NCI-H345 (cell line): ENCODE data around the gene PKP4.
"Not testable (repeated sequence)": the region's sequence is repeated elsewhere in the genome, so short reads cannot be mapped to it uniquely, and the experiment has no call there.

ENCODE experiments used
- DNase-seq: peaks from one replicate; lab custom pipeline; 2025; lab: John Stamatoyannopoulos, UW

The PKP4 gene

DNA sequence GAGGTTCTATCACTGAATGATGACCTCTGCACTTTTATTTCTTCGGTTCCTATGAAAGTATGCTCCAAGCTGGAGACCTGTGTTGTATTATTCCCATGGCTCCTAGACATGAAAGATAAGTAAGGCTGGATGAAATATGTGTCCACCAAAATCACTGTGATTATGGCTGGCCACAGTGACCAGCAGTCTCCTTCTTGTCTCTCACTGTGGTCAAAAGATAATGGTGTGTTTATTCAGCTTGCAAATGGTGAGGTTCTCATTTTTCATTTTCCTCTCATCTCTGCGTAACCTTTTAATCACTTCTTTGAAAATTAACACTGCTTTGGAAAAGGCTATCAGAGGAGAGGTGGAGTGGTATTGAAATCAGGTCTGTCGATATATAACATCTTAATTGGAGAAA lies 230.6 kb downstream of the PKP4 start:
- DNase-seq: no peak

DNA sequence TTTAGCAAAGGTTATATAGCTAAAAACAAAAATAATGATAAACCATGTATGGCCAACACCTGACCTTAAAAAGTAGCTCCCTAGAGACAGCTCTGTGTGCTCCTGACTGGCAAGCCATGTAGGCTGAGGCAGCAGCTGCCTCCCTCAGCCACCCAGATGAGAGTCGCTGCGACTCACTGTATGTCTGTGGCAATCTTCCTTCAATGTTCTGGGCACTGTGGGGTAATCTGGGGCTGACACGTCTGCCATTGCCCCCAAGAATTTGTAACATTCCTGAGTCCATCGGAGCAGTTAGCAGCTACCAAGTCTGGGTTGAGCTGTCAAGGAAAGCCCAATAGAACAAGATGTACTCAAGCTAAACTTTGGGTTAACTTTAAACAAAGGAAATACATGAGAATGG lies 232.0 kb downstream of the PKP4 start:
- DNase-seq: no peak

DNA sequence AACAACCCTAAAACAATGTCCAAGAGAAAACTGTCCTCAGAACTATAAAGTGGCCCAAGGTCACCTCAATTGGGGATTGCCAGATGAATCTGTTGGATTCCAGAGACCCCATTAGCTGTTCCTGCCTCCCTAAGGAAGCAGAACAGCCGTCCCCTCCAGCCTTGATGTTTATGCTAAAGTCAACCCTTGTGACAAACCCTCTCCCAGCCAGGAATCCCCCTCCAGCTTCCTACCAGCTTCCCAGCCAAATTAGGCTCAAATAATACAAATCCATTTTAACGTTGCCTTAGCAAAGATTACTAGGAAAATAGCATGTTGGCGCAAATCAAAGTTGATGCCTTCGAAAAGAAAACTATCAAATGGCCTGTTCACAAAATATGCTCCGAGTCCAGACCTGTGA lies 232.6 kb downstream of the PKP4 start:
- DNase-seq: no peak

DNA sequence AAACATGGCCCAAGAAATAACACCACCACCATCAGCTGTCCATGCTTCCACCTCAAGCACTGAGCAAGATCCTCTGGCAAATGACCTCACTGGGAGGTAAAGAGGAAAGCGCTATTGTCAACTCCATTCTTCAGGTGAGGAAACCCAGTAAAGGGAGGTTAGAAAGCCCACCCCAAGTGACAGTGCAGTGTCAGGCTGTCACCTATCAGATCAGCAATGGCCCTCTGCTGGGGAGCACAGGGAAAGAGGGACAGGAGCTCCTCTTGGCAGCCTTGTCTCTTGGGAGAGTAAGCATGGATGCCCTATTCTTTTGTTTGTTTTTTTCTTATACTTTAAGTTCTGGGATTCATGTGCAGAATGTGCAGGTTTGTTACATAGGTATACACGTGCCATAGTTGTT lies 234.1 kb downstream of the PKP4 start:
- no peak for DNase-seq

DNA sequence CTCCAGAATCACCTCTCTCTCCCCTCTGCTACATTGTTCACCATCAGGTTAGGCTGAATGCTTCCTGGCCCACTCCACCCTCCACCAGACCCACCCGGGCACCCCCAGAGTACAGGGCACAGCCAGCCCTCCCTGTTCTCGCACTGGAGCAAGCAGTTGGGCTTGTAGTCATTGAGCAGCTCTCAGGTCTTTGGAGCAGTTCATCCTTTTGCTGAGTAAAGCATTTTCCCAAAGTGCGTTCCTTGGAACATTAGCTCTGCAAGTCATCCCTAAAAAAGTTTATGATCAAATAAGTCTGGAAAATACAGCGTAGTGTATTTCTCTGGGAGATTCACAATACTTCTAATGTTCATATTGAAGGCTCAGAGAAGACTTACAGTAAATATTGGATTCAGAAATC lies 234.9 kb downstream of the PKP4 start:
- DNase-seq: no peak

DNA sequence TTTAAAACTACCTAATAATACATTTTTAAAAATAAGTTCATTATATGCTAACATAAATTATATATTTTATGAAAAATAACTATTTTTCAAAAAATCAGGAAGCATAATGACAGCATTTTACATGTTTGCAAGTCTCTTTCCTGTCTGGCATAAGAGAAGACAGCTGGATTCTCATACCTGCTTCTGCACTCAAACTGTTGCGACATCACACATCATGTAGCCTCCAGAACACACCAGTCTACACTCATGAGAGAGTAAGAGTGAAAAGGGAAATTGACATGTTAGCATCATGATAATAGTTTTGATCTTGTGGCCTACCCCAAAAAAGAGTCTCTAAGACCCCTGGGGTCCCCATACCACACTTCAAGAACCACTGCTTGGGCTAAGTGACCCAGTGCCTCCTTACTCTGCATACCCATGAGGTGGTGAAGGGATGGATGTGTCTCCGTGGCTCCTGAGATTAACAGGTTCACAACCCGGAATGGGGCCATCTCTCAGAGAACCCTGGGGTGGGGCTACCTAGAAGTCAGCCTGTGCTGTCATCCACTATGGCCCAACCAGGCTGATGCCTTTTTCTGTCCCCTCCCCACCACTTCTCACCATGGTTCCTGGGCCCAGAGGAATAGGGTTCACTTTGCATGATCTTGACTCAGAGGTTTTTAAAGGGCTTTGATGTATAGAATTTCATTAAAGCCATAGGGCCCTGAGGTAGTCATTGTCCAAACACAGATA lies 235.8 kb downstream of the PKP4 start:
- DNase-seq: no peak

DNA sequence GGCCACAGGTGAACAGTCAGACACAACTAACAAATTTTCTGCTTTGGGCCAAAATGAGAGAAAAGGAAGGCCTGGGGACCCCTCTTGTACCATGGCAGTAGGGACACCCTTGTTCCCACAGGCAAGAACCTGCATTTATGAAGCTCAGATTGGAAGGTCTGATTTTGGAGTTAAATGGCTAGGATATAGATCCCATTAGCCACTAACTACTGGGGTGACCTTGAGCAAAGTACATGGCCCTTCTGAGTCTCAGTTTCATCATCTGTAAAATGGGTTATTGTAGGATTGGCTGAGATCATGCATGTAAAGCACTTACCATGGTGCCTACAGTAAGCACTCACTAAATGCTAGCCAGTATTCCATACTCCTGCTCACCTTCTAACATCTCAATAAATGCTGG lies 236.7 kb downstream of the PKP4 start:
- DNase-seq: no peak

DNA sequence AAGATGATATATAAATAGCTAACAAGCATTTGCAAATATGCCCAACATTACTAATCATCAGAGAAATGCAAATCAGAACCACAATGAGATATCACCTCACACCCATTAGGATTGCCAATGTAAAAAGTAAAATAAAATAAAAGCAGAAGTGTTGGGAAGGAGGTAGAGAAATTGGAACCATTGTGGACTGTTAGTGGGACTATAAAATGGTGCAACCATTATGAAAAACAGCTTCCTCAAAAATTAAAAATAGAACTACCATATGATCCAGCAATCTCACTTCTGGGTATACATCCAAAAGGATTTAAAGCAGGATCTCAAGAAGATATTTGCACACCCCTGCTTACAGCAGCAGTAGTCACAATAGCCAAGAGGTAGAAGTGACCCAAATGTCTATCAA lies 238.6 kb downstream of the PKP4 start:
- DNase-seq: no peak

DNA sequence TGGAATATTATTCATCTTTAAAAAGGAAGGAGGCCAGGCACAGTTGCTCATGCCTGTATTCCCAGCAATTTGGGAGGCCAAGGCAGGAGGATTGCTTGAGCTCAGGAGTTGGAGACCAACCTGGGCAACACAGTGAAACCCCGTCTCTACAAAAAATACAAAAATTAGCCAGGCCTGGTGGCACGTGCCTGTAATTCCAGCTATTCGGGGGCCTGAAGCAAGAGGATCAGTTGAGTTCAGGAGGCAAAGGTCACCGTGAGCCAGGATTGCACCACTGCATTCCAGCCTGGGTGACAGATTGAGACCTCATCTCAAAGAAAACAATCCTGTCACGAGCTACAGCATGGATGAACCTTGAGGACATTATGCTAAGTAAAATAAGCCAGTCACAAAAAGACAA lies 239.0 kb downstream of the PKP4 start:
- not testable (repeated sequence) for DNase-seq

DNA sequence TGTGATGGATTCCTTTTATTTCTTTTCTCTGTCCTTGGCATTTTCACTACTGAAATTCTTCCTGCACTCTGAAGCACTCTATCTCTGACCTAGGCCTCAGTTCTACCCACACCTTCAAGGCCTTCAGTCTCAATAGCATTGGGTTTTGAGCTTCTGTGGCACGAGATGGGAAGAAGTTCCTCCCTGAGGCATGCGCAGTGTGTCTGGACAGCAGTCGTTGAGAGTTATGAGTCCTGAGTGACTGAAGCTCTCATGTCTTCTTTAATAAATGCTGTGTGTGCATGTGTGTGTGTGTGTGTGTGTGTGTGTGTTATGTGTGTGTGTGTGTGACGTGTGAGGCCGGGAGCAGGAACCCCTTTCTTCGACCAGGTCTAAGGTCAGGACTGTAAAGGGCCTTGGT lies 242.6 kb downstream of the PKP4 start:
- no peak for DNase-seq

DNA sequence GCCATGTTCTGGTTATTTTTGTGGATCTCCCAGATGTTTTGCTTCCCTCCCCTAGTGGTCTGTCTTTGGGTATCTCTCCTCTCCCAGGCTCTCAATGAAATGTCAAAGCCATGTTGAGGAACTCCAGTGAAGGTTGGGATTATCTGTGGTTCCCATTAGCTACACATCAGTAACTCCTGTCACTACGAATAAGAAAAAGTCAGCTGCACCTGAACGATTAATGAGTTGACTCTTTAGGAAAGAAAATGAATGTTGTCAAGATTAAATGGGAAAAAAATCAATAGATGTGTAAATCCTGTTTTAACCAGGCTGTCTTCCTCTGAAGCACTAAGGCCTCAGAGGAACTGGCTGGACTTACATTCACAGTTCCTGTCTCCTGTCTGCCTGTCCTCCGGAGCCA lies 244.3 kb downstream of the PKP4 start:
- no peak for DNase-seq

DNA sequence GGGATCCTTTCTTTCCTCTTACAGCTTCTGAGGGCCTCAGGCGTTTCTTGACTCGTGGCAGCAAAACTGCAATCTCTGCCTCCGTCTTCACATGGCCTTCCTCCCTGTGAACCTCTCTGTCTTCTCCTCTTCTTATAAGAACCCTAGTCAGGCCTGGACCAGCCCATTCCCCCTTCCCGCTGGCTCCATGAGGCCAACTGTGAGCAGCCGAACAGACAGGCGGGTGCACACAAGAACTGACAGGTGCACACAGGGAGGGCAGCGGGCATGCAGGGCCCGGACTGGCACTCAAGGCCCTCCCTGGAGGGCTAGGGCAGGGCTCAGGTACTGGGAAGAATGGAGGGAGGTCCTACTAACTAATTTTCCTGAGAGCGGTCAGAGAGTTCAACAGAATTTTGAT lies 246.0 kb downstream of the PKP4 start:
- DNase-seq: no peak

DNA sequence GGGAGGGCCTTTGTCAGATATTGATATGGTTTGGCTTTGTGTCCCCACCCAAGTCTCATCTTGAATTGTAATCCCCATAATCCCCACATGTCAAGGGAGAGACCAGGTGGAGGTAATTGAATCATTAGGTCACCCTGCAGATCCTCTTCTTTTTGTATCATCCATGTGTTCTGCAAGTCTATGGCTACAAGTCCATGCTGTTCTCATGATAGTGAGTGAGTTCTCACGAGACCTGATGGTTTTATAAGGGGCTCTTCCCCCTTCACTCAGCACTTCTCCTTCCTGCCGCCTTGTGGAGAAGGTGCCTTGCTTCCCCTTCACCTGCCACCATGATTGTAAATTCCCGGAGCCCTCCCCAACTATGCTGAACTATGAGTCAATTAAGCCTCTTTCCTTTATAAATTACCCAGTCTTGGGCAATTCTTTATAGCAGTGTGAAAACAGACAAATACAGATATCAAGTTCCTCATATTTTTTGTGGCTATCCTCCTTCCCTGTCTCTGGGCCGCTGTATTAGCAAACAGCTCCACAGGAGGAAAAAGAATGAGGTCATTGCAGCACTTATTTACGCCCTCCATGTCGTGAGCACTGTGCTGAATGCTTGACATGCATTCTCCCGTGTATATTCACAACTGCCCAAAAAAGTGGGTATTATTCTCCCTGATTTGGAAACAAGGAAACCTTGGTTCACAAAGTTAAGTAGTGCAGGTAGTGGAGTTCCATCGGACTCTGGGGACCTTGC lies 248.1 kb downstream of the PKP4 start:
- DNase-seq: not testable (repeated sequence)

DNA sequence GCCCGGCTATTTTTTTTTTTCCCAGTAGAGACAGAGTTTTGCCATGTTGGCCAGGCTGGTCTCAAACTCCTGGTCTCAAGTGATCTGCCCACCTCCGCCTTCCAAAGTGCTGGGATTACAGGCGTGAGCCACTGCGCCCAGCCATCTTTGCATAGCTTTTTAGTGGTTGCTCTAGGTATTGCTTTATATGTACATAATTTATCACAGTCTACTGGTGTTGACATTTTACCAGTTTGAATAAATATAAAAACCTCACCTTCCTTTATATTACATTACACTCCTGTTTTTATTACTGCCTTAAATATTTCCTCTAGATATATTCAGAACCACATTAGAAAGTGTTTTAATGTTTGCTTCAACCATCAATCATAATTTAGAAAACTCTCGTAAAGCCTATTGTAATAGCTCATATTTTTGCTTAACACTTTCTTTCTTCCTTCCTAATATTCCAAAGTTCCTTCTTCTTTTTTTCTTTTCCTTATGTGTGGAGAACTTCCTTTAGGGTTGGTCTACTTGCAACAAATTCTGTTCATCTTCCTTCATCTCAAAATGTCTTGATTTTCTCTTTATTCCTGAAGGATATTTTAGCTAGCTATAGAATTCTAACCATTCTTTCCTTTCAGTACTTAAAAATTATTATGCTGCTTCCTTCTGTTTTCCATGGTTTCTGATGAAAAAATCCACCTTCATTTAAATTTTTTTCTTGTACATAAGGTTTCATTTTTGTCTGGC lies 256.2 kb downstream of the PKP4 start:
- DNase-seq: no peak

DNA sequence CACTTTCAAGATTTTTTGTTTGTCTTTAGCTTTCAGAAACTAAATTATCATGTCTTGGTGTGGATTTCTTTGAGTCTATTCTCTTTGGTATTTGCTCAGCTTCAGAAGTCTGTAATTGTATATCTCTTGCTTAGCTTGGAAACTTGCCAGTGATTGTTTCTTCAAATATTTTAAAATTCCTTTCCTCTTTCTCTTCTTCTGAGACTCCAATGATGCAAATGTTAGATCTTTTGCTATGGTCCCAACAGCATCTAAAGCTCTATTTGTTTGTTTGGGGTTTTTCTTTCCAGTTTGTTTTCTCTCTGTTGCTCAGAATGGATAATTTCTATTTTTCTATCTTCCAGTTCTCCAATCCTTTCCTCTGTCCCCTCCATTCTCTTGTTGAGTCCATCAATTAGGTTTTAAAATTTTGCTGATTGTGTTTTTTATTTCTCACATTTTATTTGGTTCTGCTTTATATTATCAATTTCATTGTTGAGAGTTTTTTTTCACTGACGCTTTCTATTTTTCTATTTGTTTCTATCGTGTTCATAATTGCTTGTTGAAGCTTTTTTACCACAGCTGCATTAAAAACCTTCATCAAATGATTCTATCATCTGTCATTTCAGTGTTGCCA lies 256.9 kb downstream of the PKP4 start:
- no peak for DNase-seq

DNA sequence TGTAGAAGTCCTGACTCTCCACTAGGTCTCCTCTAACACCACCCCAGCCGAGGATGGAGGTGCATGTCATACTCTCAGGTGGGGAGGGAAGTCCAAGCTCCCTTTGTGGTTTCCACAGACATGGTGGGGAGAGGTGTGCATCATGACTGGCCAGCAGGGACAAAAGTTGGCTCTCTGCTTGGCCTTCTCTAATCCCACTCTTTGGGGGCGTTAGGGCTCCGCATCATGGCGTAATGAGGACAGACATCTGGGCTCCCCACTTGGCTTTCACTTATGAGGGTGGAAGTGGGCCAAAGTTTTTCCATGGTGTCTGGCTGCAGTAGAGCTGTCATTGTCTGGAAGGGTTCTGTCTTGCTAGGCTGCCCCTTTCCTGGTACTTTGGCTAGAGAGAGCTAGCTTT lies 257.7 kb downstream of the PKP4 start:
- DNase-seq: no peak

DNA sequence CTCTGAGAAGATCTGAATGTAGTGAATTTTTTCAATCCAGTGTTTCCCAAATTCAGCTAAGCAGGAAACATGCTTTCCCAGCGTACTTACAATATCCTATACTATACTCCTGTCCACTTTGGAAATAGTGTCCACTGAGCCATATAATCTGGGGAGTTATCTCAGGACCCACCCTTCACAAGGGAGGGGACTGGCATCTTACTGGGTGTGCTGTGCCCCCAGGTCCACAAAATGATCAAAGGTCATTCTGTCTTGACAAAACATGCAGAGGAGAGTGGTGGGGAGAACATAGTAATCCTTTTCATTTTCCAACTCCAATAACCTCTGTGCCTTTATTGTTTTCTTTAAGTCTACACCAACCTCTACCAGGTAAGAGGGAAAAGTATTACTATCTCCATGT lies 258.6 kb downstream of the PKP4 start:
- no peak for DNase-seq

DNA sequence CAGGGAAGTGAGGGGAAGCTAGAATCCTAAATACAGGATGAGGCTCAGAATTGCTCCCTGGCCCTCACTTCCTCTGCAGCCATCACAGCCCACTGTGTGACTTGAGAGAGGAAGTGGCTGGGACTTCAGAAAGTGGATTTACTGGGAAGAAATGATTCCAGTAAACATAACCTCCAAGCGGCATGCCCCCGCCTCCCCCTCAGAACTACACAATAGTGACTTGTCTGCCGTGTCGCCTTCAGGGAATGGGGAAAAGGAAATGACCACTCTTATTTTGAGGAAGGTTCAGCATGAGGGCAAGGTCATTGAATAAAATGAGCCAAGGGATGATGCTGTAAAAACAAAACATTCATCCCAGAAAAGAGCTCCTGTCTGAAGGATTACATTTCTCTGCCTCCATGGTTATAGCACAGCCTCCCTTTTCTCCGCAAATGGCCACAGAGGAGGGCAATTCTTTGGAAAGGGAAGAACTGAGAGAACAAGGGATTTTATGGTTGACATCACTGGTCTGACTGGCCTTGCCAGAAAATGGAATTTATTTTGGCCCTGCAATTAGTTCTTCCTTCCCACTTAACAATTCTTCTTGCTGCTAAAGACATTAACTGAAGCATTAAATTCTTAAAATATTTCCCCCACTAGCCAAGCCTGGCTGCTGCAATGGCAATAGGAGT lies 259.5 kb downstream of the PKP4 start:
- no peak for DNase-seq

DNA sequence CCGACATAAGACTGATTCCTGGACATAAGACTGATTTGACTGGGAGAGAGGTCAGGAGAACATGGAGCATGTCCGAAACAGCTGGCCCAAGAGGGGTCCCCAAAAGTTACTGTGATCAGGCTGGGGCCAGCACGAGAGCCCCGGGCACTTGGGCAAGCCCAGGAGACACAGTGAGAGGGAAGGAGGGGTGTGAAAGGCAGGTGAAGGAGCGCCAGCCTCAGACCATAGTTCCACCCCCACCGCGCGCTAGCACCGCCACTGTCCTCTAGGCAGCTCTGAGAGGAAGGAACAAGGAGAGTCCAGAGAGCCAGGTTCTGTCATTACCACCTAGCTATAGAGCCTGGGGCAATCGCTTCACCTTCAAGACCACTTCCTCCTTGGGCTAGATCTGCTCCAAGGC lies 260.2 kb downstream of the PKP4 start:
- DNase-seq: no peak

DNA sequence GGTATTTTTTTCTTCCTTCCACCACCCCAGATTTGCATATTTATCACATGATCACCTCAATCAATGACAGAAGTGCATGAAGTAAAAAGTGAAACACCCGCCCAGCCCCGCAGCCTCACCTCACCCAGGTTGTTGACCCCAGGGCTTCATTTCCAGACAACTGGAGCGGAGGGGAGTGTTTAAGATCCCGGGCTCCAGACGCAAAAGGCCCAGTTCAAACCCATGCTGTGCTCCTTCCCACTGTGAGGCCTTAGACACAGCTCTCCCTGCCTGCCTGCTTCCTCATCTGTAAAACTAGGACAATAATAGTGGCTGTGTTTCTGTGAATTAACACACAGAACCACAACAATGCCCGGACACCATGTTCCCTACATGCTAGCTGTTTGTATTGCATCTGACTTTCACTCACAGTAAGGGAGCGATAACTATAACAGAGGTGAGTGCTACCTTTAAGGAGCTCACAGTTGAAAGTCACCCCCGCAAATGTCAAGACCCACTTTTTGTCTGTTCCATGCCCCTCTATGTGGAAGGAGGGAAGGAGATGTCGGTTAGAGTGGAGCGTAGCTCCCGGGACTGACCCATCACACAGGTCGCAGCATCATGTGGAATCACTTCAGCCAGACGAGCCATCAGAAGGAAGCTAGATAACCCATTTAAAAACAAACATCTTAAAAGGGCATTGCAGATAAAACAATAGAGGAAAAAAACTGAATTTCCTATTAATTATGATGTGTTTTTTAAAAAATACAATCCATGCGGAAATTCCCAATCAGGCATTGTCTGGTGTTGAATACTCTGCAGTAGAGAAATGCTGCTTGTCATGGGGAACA lies 260.8 kb downstream of the PKP4 start:
- no peak for DNase-seq

DNA sequence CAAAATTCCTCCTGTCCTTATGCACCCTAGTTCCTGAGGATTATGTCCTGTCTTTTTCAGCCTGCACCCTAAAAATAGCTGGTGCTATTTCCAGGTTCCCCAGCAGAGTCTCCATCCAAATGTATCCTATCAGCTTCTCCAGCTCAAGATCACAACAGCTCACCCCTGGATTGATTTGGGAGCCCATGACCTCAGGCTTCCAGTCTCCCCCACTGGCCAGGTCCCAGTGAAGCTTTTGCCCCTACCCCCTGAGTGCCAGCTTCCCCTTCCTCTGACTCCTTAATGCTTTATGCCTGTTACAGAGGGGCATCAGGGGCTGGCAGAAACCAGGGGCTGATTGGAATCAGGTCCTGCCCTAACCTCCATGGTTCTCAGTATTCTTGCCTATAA lies 261.4 kb downstream of the PKP4 start:
- DNase-seq: no peak
